ENCODE measurements around the gene SLC6A4. TPM values are rescaled to one million over a fixed set of nuclear protein-coding genes. Genes with fewer than 3 reads are reported as not detected.

SLC6A4 gene
- total RNA-seq, 4 donors from 2014 or later = 10.7 to 156 (median 109) TPM

DNA sequence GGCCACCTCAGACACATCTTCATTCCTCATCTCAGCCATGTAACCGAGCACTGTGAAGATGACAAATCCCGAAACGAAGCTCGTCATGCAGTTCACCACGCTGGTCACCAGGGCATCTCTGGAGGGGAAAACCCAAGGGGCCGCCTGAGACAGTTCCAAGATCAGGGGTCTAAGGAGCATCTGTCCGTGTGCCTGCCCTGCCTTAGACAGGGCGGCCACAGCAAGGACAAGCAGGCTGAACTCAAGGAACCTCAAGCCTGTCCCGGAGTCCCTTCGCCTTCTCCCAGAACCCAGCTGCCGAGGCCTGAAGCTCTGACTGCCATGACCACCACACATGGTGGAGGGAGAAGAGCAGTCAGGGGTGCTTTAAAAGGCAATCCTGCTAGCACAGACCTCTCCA is 22.7 kb downstream of the SLC6A4 start:
- H3K27ac ChIP-seq = no peak overlapping the region
- H3K4me3 ChIP-seq = no peak overlapping the region
- peaks cover 0 to 25% (median 0%) of the 10 kb centered on the region in 3 donors for H3K36me3 ChIP-seq
- TF ChIP-seq, protein P1, sequence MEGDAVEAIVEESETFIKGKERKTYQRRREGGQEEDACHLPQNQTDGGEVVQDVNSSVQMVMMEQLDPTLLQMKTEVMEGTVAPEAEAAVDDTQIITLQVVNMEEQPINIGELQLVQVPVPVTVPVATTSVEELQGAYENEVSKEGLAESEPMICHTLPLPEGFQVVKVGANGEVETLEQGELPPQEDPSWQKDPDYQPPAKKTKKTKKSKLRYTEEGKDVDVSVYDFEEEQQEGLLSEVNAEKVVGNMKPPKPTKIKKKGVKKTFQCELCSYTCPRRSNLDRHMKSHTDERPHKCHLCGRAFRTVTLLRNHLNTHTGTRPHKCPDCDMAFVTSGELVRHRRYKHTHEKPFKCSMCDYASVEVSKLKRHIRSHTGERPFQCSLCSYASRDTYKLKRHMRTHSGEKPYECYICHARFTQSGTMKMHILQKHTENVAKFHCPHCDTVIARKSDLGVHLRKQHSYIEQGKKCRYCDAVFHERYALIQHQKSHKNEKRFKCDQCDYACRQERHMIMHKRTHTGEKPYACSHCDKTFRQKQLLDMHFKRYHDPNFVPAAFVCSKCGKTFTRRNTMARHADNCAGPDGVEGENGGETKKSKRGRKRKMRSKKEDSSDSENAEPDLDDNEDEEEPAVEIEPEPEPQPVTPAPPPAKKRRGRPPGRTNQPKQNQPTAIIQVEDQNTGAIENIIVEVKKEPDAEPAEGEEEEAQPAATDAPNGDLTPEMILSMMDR (IDR thresholded peaks at IDR 0.05) = no peak
- no peak for TF ChIP-seq POLR2A (IDR thresholded peaks at IDR 0.05)
- no peaks in the 10 kb centered on the region for H3K4me1 ChIP-seq
- H3K27me3 ChIP-seq = no peaks in the 10 kb centered on the region
- no peak for DNase-seq
- H3K9me3 ChIP-seq = no peaks in the 10 kb centered on the region

DNA sequence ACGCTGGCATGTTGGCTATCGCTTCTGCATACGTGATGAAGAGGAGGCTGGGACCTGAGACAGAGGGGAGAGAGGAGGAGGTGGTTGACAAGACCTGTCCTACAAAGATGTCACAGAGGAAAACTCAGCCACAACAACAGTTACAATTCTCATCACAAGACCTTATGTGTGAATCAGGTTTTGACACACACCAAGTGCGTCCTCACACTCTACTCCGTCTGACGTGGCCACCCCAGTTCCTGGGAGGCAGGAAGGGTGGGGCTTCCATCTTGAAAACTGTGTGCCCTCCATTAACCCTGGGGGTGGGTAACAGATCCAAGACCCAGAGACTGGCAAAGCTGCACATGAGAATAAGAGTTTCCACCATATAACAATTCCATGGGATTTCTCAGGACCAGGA is 24.1 kb downstream of the SLC6A4 start:
- DNase-seq = no peak
- peaks cover 0 to 28% (median 0%) of the 10 kb centered on the region in 3 donors for H3K36me3 ChIP-seq
- H3K27ac ChIP-seq = no peak overlapping the region
- no peaks in the 10 kb centered on the region for H3K4me1 ChIP-seq
- H3K27me3 ChIP-seq = no peaks in the 10 kb centered on the region
- no peak overlapping the region for H3K4me3 ChIP-seq
- H3K9me3 ChIP-seq = no peaks in the 10 kb centered on the region
- TF ChIP-seq, protein P1 (IDR thresholded peaks at IDR 0.05) = no peak
- no peak for TF ChIP-seq POLR2A (IDR thresholded peaks at IDR 0.05)

DNA sequence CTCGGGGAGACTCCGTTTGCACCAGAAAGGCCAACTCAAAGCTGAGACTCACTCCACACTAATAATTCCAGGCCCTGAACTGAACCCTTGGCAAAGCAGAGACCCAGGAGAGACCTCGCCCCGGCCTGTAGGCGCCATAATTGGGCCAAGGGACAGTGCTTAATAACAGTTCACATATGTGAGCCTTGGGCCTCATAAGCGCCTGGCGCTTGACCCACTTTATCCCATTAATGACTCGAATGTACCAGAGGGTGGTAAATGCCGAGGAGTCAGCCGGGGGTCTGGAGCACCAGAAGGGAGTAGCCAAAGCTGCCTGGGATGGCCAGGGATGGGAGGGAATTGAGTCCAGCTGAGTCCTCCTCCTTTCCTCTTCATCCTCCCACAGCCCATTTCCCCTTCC is 24.6 kb downstream of the SLC6A4 start:
- peaks cover 0 to 24% (median 0%) of the 10 kb centered on the region in 3 donors for H3K36me3 ChIP-seq

DNA sequence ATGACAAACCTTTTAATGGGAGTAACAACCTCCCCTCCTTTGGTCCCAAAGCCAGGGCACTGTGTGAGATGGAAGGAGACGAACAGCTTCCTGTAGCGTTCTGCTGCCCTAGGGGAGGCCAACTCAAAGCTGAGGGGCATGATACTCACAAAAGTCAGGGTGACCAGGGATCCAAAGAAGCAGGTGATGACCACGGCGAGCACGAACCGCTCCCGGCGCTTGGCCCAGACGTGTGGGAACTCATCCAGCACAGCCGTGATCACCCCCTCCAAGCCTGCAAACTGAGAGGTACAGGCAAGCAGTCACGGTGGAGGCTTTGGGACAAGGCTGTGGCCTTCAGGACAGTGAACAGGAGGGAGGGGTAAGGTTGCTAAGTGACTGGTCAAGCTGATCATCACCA is 25.1 kb downstream of the SLC6A4 start:
- DNase-seq = no peak

More for the DNA sequence above, 24.6 kb downstream of the SLC6A4 start:
- TF ChIP-seq, protein P1 (IDR thresholded peaks at IDR 0.05) = no peak
- no peak for TF ChIP-seq POLR2A (IDR thresholded peaks at IDR 0.05)
- H3K4me1 ChIP-seq = no peaks in the 10 kb centered on the region
- H3K9me3 ChIP-seq = no peaks in the 10 kb centered on the region
- no peak overlapping the region for H3K27ac ChIP-seq
- no peak overlapping the region for H3K4me3 ChIP-seq
- no peak for DNase-seq
- no peaks in the 10 kb centered on the region for H3K27me3 ChIP-seq

DNA sequence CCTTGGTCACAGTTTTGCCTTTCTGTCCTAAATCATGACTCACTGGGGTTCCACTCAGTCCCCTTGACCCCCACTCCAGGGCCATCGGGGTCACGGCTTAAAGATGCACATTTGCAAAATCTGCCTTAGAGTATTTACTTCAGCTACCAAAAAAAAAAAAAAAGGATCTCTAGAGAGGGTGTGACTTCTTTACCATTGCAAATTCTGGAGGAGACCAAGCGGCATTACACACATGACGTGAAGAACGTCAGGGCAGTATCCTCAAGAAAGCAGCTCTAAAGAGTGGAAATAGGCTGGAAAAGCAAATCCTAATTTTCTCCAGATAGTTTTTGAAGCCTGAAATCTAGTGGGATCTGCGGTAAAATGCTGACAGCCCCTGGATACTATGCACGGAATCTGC is 25.6 kb downstream of the SLC6A4 start:
- H3K4me3 ChIP-seq = no peak overlapping the region
- no peaks in the 10 kb centered on the region for H3K4me1 ChIP-seq
- no peaks in the 10 kb centered on the region for H3K9me3 ChIP-seq
- TF ChIP-seq POLR2A (IDR thresholded peaks at IDR 0.05) = no peak
- TF ChIP-seq, protein P1 (IDR thresholded peaks at IDR 0.05) = no peak
- peaks cover 0 to 24% (median 0%) of the 10 kb centered on the region in 3 donors for H3K36me3 ChIP-seq
- H3K27me3 ChIP-seq = no peaks in the 10 kb centered on the region
- DNase-seq = no peak
- no peak overlapping the region for H3K27ac ChIP-seq

More for the DNA sequence above, 25.1 kb downstream of the SLC6A4 start:
- Histone ChIP-seq H3K4me1 (no peaks in the 10 kb centered on the region), H3K9me3 (no peaks in the 10 kb centered on the region), H3K27ac (no peak overlapping the region), H3K36me3 (peaks cover 0 to 24% (median 0%) of the 10 kb centered on the region in 3 donors), H3K4me3 (no peak overlapping the region), H3K27me3 (no peaks in the 10 kb centered on the region)
- no peak for TF ChIP-seq POLR2A (IDR thresholded peaks at IDR 0.05)
- TF ChIP-seq, protein P1 (IDR thresholded peaks at IDR 0.05) = no peak

DNA sequence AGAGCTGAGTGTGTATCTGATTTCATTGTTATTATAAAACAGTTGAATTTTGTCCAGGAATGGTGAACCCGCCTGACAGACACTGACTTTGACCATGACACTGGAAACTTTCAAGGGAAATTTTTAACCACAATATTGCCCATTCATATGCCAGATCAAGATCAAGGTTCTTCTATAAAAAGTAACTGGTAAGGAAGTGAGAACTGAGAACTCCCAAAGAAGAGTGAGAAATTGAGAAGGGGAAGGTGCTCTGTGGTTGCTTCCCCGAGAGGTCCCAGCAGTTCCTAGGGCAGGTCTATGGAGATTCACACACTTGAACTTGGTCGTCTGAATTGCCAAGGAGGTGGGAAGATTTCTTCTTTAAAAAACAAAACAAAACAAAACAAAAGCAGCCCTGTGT is 27.3 kb downstream of the SLC6A4 start:
- Histone ChIP-seq H3K27me3 (no peaks in the 10 kb centered on the region), H3K27ac (no peak overlapping the region), H3K36me3 (peaks cover 0 to 24% (median 0%) of the 10 kb centered on the region in 3 donors), H3K4me1 (no peaks in the 10 kb centered on the region), H3K9me3 (no peaks in the 10 kb centered on the region), H3K4me3 (no peak overlapping the region)
- DNase-seq = no peak
- no peak for TF ChIP-seq POLR2A (IDR thresholded peaks at IDR 0.05)
- TF ChIP-seq, protein P1 (IDR thresholded peaks at IDR 0.05) = no peak
